HepG2 (cell line): ENCODE results near the gene PTPRN. TPM values are rescaled to one million over a fixed set of nuclear protein-coding genes. Genes with fewer than 3 reads are reported as not detected.
A peak's percentile ranks its signal among the peaks of the same experiment; 100 is the strongest.

Experiments used
- ARNT2 ChIP-seq: sonication (generic); formaldehyde crosslinking; IDR thresholded peaks from 2 replicates; pipeline ENCODE4 v1.8.0; 2022; ENCODE audit warnings: mild to moderate bottlenecking, low read depth, missing genetic modification reagents, moderate library complexity
- DNMT1 ChIP-seq: sonication (generic); formaldehyde crosslinking; IDR thresholded peaks from 2 replicates; pipeline ENCODE4 v1.5.1; 2020; ENCODE audit warnings: mild to moderate bottlenecking, missing genetic modification reagents
- ESRRA ChIP-seq: sonication (generic); formaldehyde crosslinking; IDR thresholded peaks from 2 replicates; pipeline ENCODE4 v1.5.1; 2020; ENCODE audit warnings: mild to moderate bottlenecking, low read depth, missing genetic modification reagents
- FOXJ3 ChIP-seq: sonication (generic); formaldehyde crosslinking; IDR thresholded peaks from 2 replicates; pipeline ENCODE4 v1.4.0; 2020; ENCODE audit warnings: missing genetic modification reagents, mild to moderate bottlenecking, borderline replicate concordance
- IRF1 ChIP-seq: sonication (generic); formaldehyde crosslinking; IDR thresholded peaks from 2 replicates; pipeline ENCODE4 v1.4.0; 2020; ENCODE audit warnings: low read depth, mild to moderate bottlenecking, missing genetic modification reagents
- ISL2 ChIP-seq: sonication (generic); formaldehyde crosslinking; IDR thresholded peaks from 2 replicates; pipeline ENCODE4 v1.5.0; 2020; ENCODE audit warnings: missing genetic modification reagents
- KMT2A ChIP-seq: sonication (generic); formaldehyde crosslinking; IDR thresholded peaks from 2 replicates; pipeline ENCODE4 v1.4.0; 2020; ENCODE audit warnings: missing genetic modification reagents
- MXI1 ChIP-seq: IDR thresholded peaks from 3 replicates; pipeline ENCODE4 v1.6.1; 2012; ENCODE audit warnings: low read depth, low read length, inconsistent platforms, borderline replicate concordance
- NFIB ChIP-seq: sonication (generic); formaldehyde crosslinking; IDR thresholded peaks from 2 replicates; pipeline ENCODE4 v1.9.0; 2021; ENCODE audit warnings: missing genetic modification reagents, mild to moderate bottlenecking, borderline replicate concordance
- PHF20 ChIP-seq: sonication (generic); formaldehyde crosslinking; IDR thresholded peaks from 2 replicates; pipeline ENCODE4 v1.5.0; 2020; ENCODE audit warnings: mild to moderate bottlenecking, missing genetic modification reagents
- PRMT3 ChIP-seq: sonication (generic); formaldehyde crosslinking; IDR thresholded peaks from 2 replicates; pipeline ENCODE4 v1.8.1; 2022; ENCODE audit warnings: low read depth, mild to moderate bottlenecking, moderate library complexity, missing genetic modification reagents, borderline replicate concordance
- SAFB2 ChIP-seq: sonication (generic); formaldehyde crosslinking; IDR thresholded peaks from 2 replicates; pipeline ENCODE4 v1.5.1; 2020; ENCODE audit warnings: missing genetic modification reagents, low read depth, mild to moderate bottlenecking, borderline replicate concordance
- ZBTB4 ChIP-seq: sonication (generic); formaldehyde crosslinking; IDR thresholded peaks from 2 replicates; pipeline ENCODE4 v1.4.0; 2020; ENCODE audit warnings: missing genetic modification reagents, mild to moderate bottlenecking, borderline replicate concordance
- ZNF180 ChIP-seq: sonication (generic); formaldehyde crosslinking; IDR thresholded peaks from 2 replicates; pipeline ENCODE4 v1.4.0; 2020; ENCODE audit warnings: low read depth, missing genetic modification reagents, borderline replicate concordance
- ZNF629 ChIP-seq: sonication (generic); formaldehyde crosslinking; conservative IDR thresholded peaks from 2 replicates; pipeline ENCODE4 v1.5.0; 2020; ENCODE audit warnings: missing genetic modification reagents
- ZNF792 ChIP-seq: IDR thresholded peaks from 2 replicates; pipeline ENCODE4 v1.6.1; 2016
- polyA plus RNA-seq, 8 experiments: library from polyadenylated mRNA; depleted of rRNA in 3 of 8; stranded (reverse) in 7 of 8; unstranded in 1 of 8; fragments of >200 nt; fragmentation: Illumina TruSeq in 4 of 8; extraction: Trizol in 4 of 8; gene quantifications; 2 replicates each; pipeline versions ENCODE4 v1.2.1 to v1.2.3, GENCODE V29; 2011 to 2016; ENCODE audit warnings: low read depth in 4 of 8, missing spikeins in 1 of 8, mixed read lengths in 1 of 8; ENCODE audit not compliant: insufficient read depth in 1 of 8
- total RNA-seq, 5 experiments: library from RNA; depleted of rRNA; stranded (reverse); fragments of >200 nt; fragmentation: Illumina TruSeq; extraction: Trizol; gene quantifications; 2 replicates each; pipeline ENCODE4 v1.2.3, GENCODE V29; 2016; ENCODE audit warnings: low read depth in 1 of 5
- TF ChIP-seq, protein P1 (sequence below): IDR thresholded peaks from 2 replicates; pipeline ENCODE4 v1.4.0; 2020; ENCODE audit warnings: mild to moderate bottlenecking, missing genetic modification reagents
- TF ChIP-seq, protein P2 (sequence below): sonication (generic); formaldehyde crosslinking; IDR thresholded peaks from 2 replicates; pipeline ENCODE4 v1.4.0; 2020; ENCODE audit warnings: missing genetic modification reagents

The PTPRN gene
- total and polyA plus RNA-seq, 2 of the 13 experiments (the other 11 are each of a cell fraction or from before 2014, with no cell fraction given): 0.26 TPM; not detected in 1

DNA sequence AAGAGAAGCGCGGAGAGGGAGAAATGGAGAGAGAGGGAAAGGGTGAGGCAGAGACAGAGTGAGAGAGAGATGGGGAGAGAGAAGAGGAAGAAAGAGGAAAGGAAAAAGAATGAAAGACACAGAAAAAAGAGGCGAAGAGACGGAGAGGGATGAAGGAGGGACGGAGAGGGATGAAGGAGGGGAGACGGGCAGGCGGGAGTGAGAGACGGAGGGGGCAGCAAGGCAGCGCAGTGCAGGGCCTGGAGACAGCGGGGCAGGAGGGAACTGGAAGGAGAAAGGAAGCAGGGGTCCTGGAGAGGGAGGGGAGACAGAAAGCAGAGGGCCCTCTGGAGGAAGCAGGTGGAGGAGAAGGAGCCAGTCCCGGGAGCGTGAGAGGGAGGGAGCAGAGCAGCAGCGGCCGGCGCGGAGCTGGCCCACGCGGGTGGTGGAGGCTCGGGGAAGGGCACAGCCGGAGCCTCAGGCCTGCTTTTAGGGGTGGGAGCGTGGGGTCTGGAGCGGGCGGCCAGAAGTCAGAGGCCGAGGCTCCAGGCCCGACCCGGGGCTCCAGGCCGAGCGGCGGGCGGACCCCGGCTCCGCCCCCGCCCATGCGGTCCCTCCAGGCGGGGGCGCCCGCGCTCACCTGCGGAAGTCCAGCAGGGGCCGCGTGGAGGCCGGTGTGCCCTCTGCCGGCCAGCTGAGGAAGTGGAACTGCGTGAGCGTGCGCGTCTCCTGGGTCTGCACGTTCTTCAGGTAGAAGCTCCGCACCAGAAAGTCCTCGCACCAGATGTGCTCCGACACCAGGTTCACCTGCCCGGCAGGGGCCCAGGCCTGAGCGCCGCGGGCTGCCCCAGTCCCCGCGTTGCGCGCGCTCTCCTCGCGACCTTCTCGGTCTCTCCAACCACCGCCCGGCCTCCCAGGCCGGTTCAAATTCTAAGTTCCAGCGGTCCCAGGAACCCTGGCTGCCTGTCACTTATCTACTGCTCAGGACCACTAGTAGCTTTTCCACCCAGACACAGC is 14.5 kb downstream of the PTPRN start (continued):
- TF ChIP-seq, protein P1, sequence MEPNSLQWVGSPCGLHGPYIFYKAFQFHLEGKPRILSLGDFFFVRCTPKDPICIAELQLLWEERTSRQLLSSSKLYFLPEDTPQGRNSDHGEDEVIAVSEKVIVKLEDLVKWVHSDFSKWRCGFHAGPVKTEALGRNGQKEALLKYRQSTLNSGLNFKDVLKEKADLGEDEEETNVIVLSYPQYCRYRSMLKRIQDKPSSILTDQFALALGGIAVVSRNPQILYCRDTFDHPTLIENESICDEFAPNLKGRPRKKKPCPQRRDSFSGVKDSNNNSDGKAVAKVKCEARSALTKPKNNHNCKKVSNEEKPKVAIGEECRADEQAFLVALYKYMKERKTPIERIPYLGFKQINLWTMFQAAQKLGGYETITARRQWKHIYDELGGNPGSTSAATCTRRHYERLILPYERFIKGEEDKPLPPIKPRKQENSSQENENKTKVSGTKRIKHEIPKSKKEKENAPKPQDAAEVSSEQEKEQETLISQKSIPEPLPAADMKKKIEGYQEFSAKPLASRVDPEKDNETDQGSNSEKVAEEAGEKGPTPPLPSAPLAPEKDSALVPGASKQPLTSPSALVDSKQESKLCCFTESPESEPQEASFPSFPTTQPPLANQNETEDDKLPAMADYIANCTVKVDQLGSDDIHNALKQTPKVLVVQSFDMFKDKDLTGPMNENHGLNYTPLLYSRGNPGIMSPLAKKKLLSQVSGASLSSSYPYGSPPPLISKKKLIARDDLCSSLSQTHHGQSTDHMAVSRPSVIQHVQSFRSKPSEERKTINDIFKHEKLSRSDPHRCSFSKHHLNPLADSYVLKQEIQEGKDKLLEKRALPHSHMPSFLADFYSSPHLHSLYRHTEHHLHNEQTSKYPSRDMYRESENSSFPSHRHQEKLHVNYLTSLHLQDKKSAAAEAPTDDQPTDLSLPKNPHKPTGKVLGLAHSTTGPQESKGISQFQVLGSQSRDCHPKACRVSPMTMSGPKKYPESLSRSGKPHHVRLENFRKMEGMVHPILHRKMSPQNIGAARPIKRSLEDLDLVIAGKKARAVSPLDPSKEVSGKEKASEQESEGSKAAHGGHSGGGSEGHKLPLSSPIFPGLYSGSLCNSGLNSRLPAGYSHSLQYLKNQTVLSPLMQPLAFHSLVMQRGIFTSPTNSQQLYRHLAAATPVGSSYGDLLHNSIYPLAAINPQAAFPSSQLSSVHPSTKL (CRISPR knock-in tag): peak; percentile 75
- TF ChIP-seq ZNF180 (CRISPR knock-in tag) (no peak), PHF20 (CRISPR knock-in tag) (peak; percentile 63; the same call in 1 of the 2 replicates), ARNT2 (CRISPR knock-in tag) (peak; percentile 85; the same call in 1 of the 2 replicates), SAFB2 (CRISPR knock-in tag) (peak; percentile 93), NFIB (CRISPR knock-in tag) (no peak), ISL2 (CRISPR knock-in tag) (peak; percentile 78; the same call in 1 of the 2 replicates), MXI1 (peak; percentile 87; the same call in 2 of the 3 replicates), PRMT3 (CRISPR knock-in tag) (no peak), ZNF792 (peak; percentile 86; the same call in 1 of the 2 replicates), DNMT1 (CRISPR knock-in tag) (peak; percentile 98), ZNF629 (CRISPR knock-in tag) (no peak), KMT2A (CRISPR knock-in tag) (peak; percentile 74), ESRRA (CRISPR knock-in tag) (peak; percentile 19; the same call in 1 of the 2 replicates), IRF1 (CRISPR knock-in tag) (0 out of 2 replicates have a peak, but pooled peaks have one; percentile 60), ZBTB4 (CRISPR knock-in tag) (no peak), FOXJ3 (peak; percentile 42; the same call in 1 of the 2 replicates)
- TF ChIP-seq, protein P2, sequence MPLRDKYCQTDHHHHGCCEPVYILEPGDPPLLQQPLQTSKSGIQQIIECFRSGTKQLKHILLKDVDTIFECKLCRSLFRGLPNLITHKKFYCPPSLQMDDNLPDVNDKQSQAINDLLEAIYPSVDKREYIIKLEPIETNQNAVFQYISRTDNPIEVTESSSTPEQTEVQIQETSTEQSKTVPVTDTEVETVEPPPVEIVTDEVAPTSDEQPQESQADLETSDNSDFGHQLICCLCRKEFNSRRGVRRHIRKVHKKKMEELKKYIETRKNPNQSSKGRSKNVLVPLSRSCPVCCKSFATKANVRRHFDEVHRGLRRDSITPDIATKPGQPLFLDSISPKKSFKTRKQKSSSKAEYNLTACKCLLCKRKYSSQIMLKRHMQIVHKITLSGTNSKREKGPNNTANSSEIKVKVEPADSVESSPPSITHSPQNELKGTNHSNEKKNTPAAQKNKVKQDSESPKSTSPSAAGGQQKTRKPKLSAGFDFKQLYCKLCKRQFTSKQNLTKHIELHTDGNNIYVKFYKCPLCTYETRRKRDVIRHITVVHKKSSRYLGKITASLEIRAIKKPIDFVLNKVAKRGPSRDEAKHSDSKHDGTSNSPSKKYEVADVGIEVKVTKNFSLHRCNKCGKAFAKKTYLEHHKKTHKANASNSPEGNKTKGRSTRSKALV: peak; percentile 86
